ENCODE measurements around the gene CCDC78.

DNA sequence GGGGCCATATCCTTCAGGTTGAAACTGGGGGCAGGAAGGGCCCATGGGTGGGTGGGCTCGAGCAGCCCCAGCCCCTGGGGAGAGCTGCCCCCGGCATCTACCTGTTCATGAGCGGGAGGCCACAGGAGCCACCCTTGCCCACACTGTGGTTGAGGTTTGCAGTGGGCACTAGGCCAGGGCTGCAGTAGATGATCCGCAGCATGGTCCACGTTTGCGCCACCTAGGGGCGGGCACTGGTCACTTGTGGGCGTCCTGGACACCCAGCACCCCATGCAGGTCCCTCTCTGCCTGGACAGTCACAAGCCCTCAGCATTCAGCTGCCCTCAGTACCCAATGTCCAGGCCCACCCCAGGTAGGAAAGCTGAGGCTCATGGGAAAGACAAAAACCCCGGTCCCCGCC lies 40.3 kb downstream of the CCDC78 start:
- TF ChIP-seq SUZ12 (IDR thresholded peaks at IDR 0.05) (no peak), ZNF384 (IDR thresholded peaks at IDR 0.05) (no peak), TARDBP (IDR thresholded peaks at IDR 0.05) (no peak), CTBP1 (IDR thresholded peaks at IDR 0.05; ENCODE audit: borderline replicate concordance) (no peak), HDGF (IDR thresholded peaks at IDR 0.05; ENCODE audit: borderline replicate concordance) (no peak), ELF4 (IDR thresholded peaks at IDR 0.05) (no peak), SP1 (IDR thresholded peaks at IDR 0.05) (no peak), FOXM1 (IDR thresholded peaks at IDR 0.05; ENCODE audit: borderline replicate concordance) (no peak), BHLHE40 (IDR thresholded peaks at IDR 0.05; ENCODE audit: borderline replicate concordance) (no peak)

All from HEK293T (cell line).